Measurements from ENCODE around the gene C19orf38.

DNA sequence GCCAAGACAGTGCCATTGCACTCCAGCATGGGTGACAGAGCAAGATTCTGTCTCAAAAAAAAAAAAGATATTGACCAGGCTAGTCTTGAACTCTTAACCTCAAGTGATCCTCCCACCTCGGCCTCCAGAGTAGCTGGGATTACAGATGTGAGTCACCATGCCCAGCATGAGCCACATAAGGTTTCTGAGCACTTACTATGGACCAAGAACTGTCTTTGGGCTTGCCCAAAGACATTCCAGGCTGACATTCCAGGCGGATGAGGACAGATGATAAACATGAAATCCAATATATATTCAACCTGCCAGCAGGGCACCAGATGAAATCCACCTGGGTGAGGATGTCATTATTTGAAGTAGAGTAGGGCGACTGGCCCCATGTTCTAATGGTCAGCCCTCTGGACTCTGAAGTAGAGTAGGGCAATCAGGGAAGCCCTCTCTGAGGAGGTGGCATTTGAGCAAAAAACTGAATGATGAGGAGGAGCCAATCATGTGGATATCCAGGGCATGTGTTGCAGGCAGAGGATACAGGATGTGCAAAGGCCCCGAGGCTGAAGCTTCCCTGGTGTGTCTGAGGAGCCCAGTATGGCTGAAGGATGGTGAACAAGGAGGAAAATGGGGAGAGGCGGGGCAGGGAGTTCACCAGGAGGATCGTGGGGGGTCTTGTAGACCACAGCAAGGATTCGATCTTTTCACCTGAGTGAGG, 4.0 kb downstream of the C19orf38 start:
- TF ChIP-seq, protein P1, sequence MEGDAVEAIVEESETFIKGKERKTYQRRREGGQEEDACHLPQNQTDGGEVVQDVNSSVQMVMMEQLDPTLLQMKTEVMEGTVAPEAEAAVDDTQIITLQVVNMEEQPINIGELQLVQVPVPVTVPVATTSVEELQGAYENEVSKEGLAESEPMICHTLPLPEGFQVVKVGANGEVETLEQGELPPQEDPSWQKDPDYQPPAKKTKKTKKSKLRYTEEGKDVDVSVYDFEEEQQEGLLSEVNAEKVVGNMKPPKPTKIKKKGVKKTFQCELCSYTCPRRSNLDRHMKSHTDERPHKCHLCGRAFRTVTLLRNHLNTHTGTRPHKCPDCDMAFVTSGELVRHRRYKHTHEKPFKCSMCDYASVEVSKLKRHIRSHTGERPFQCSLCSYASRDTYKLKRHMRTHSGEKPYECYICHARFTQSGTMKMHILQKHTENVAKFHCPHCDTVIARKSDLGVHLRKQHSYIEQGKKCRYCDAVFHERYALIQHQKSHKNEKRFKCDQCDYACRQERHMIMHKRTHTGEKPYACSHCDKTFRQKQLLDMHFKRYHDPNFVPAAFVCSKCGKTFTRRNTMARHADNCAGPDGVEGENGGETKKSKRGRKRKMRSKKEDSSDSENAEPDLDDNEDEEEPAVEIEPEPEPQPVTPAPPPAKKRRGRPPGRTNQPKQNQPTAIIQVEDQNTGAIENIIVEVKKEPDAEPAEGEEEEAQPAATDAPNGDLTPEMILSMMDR (IDR thresholded peaks at IDR 0.05): no peak
- TF ChIP-seq POLR2A (IDR thresholded peaks at IDR 0.05): no peak

Measured in testis (tissue), 2 donors.